Kidney (tissue), 22 donors: Measurements from ENCODE around the gene SEC24A. TPM values are rescaled to one million over a fixed set of nuclear protein-coding genes. Genes with fewer than 3 reads are reported as not detected.
"Not testable (repeated sequence)": the region's sequence is repeated elsewhere in the genome, so short reads cannot be mapped to it uniquely, and the experiment has no call there.

Source experiments
- DNase-seq, 5 donors: peaks; one replicate each; pipeline ENCODE4 v3.0.0-alpha.2; 2013 to 2020
- FAIRE-seq: peaks from 2 replicates; lab custom pipeline; 2012; peaks lifted over from hg19 to GRCh38; lab: Jason Lieb, UNC
- H3K27ac ChIP-seq, 2 donors: one replicate each; pipeline ENCODE4 v1.7.0; 2013; ENCODE audit warnings: low read depth in 2 of 2, low read length in 2 of 2, inconsistent platforms in 1 of 2
- H3K27me3 ChIP-seq: one replicate; pipeline ENCODE4 v1.7.1; 2013; ENCODE audit warnings: low read length, inconsistent platforms; ENCODE audit not compliant: control insufficient read depth, insufficient read depth
- H3K36me3 ChIP-seq, 3 donors: one replicate each; pipeline versions ENCODE4 v1.7.0 to v1.7.1; 2013; ENCODE audit warnings: low read length in 3 of 3, control low read depth in 1 of 3, inconsistent platforms in 1 of 3; ENCODE audit not compliant: insufficient read depth in 3 of 3, control insufficient read depth in 2 of 3
- H3K4me1 ChIP-seq, 3 donors: one replicate each; pipeline versions ENCODE4 v1.7.0 to v1.7.1; 2013; ENCODE audit warnings: low read length in 3 of 3, inconsistent platforms in 1 of 3, low read depth in 1 of 3; ENCODE audit not compliant: control insufficient read depth in 2 of 3, insufficient read depth in 2 of 3
- H3K4me3 ChIP-seq, 3 donors: one replicate each; pipeline versions ENCODE4 v1.7.0 to v1.8.1; 2013; ENCODE audit warnings: low read length in 3 of 3, control low read depth in 1 of 3, inconsistent platforms in 1 of 3
- H3K9ac ChIP-seq, 3 donors: one replicate each; pipeline versions ENCODE4 v1.7.0 to v1.7.1; 2013; ENCODE audit warnings: low read length in 3 of 3, control low read depth in 1 of 3, inconsistent platforms in 1 of 3
- H3K9me3 ChIP-seq, 3 donors: one replicate each; pipeline versions ENCODE4 v1.7.0 to v1.7.1; 2013; ENCODE audit warnings: low read length in 3 of 3, control low read depth in 1 of 3, inconsistent platforms in 1 of 3; ENCODE audit not compliant: control insufficient read depth in 2 of 3, insufficient read depth in 1 of 3
- CTCF ChIP-seq: IDR thresholded peaks from 3 replicates; pipeline ENCODE4 v1.5.1; 2012; ENCODE audit warnings: mild to moderate bottlenecking, moderate library complexity, borderline replicate concordance; ENCODE audit not compliant: insufficient read depth; ENCODE audit errors: extremely low read depth
- intact Hi-C: fragments of 100-400 bp; cut with DNase I; formaldehyde crosslinking; loops from one replicate; pipeline ENCODE4 v1.11.1; 2022
- long read RNA-seq, 10 donors: library from polyadenylated mRNA in 1 of 10; unstranded in 1 of 10; transcript quantifications; one replicate each; pipeline ENCODE4 v2.0.0 and lab custom pipeline, GENCODE V29; 2021 to 2026
- polyA plus RNA-seq: library from polyadenylated mRNA; stranded (reverse); fragments of 350-450 nt; fragmentation: Illumina TruSeq; extraction: RNeasy Lipid Tissue Mini Kit (QIAGEN cat#74804); gene quantifications from one replicate; pipeline ENCODE4 v1.2.3, GENCODE V29; 2014; ENCODE audit warnings: low read depth, low replicate concordance; ENCODE audit not compliant: insufficient read depth
- total RNA-seq: library from RNA; stranded (reverse); fragmentation: NEBNext Ultra II Directional; extraction: Animal tissue kit (Norgen Biotek cat#: 25700); gene quantifications from one replicate; pipeline ENCODE4 v1.2.1, GENCODE V29; 2021
- donor health status: control.
- donor health status: control.
- donor health status: control.
- donor health status: control.
- donor health status: control.
- donor health status: DM: yes; HTN: yes; CAD: no.
- donor health status: Normal renal cell carcinoma (clear cell type).

Gene SEC24A
- total RNA-seq: 21.2 TPM
- 2.8 TPM for polyA plus RNA-seq
- long read RNA-seq, donor 1, full-length matches to known transcripts: 1 of 1 reads
- long read RNA-seq, donor 1, partial matches to known transcripts: 0 of 1 reads
- long read RNA-seq, donor 1, other reads (novel, unspliced or antisense): 0 of 1 reads
- long read RNA-seq, donor 2, full-length matches to known transcripts: 1 of 1 reads
- long read RNA-seq, donor 2, partial matches to known transcripts: 0 of 1 reads
- long read RNA-seq, donor 2, other reads (novel, unspliced or antisense): 0 of 1 reads
- long read RNA-seq, donor 3, full-length matches to known transcripts: 3 of 3 reads
- long read RNA-seq, donor 3, partial matches to known transcripts: 0 of 3 reads
- long read RNA-seq, donor 3, other reads (novel, unspliced or antisense): 0 of 3 reads
- long read RNA-seq, donor 4, full-length matches to known transcripts: 2 of 2 reads
- long read RNA-seq, donor 4, partial matches to known transcripts: 0 of 2 reads
- long read RNA-seq, donor 4, other reads (novel, unspliced or antisense): 0 of 2 reads
- long read RNA-seq, donor 5: 0 reads
- long read RNA-seq, donor 6: 0 reads
- long read RNA-seq, donor 7, full-length matches to known transcripts: 3 of 13 reads
- long read RNA-seq, donor 7, partial matches to known transcripts: 3 of 13 reads
- long read RNA-seq, donor 7, other reads (novel, unspliced or antisense): 7 of 13 reads
- long read RNA-seq, donor 8, full-length matches to known transcripts: 2 of 2 reads
- long read RNA-seq, donor 8, partial matches to known transcripts: 0 of 2 reads
- long read RNA-seq, donor 8, other reads (novel, unspliced or antisense): 0 of 2 reads
- long read RNA-seq, donor 9, full-length matches to known transcripts: 1 of 1 reads
- long read RNA-seq, donor 9, partial matches to known transcripts: 0 of 1 reads
- long read RNA-seq, donor 9, other reads (novel, unspliced or antisense): 0 of 1 reads
- long read RNA-seq, donor 10: 0 reads

DNA sequence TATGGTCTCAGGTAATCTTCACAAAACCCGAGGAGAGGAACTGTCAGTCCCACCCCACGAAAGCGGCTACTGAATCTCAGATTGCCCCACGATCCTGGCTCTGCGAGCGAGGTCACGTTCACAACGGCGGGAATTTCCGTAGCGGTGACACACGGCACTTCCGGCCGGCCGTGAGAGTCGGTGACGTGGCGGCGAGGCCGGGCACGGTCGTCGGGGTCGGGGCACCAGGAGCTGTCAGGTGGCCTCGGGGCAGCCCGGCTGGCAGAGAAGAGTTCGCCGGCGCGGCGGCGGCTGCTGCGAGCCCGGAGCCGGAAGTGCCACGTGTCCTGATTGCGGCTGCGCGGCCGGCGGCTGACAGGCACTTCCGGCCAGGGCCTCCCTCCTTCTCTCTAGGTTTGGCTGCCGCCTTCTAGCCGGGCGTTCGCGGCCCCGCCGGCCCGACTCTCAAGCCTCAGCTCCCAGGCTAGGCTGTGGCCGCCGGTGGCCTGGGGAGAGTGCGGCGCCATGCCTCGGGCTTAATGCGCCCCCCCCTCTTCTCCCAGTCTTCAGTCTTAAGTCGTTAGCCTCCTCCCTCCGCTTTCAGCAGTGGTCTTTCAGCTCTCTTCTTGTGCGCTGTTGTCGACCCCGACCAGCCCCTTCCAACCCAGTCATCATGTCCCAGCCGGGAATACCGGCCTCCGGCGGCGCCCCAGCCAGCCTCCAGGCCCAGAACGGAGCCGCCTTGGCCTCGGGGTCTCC is at the start of gene SEC24A:
SEC24A (plus strand) TSS at position 361 of the 738 bp plus-strand sequence; CDS start at position 653, 292 bp downstream.
- no peak for FAIRE-seq
- H3K36me3 ChIP-seq: no peaks in the 10 kb centered on the region
- H3K4me3 ChIP-seq: peak within 1 kb of the TSS; percentile 98 to 100 (median 99)
- H3K9me3 ChIP-seq: no peaks in the 10 kb centered on the region
- H3K9ac ChIP-seq: peak within 1 kb of the TSS; percentile 93 to 100 (median 96)
- peak; percentile 84 to 96 (median 91) for DNase-seq
- no peaks in the 10 kb centered on the region for H3K27me3 ChIP-seq
- no peak for TF ChIP-seq CTCF
- H3K4me1 ChIP-seq: peaks cover 0 to 4% (median 4%) of the 10 kb centered on the region in 3 donors
- intact Hi-C loops: no loop called here
- peak within 1 kb of the TSS; percentile 97 to 98 for H3K27ac ChIP-seq

- DNase-seq, H3K9me3 ChIP-seq, FAIRE-seq, intact Hi-C loops, H3K4me3 ChIP-seq, H3K27me3 ChIP-seq, H3K9ac ChIP-seq, H3K4me1 ChIP-seq, H3K27ac ChIP-seq: not testable (repeated sequence)
- H3K36me3 ChIP-seq: peaks cover 0 to 12% (median 5%) of the 10 kb centered on the region in 3 donors
Observed at GRCh38 chr5:134599820-134600219, 48.8 kb upstream of the SEC24A start.

DNA sequence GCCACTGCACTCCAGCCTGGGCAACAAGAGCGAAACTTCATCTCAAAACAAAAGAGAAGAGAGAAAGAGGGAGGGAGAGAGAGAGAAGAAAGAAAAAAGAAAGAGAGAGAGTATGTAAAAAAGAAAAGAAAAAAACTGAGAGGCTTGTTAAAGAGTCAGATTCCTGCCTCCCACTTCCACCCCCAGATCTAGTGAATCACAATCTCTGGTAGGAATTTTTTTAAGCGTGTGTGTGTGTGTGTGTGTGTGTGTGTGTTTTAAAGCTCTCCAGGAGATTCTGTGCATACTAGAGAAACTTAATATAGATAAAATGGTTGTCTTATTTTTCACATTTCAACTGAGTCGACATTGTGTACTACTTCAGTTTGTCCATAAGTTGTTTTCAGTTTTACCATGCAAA is 48.0 kb upstream of the SEC24A start:
- Histone ChIP-seq H3K36me3 (peaks cover 0 to 17% (median 9%) of the 10 kb centered on the region in 3 donors), H3K4me1 (no peaks in the 10 kb centered on the region), H3K4me3 (no peak overlapping the region), H3K27ac (no peak overlapping the region), H3K27me3 (no peaks in the 10 kb centered on the region), H3K9ac (no peak overlapping the region), H3K9me3 (no peaks in the 10 kb centered on the region)
- no peak for TF ChIP-seq CTCF
- no peak for DNase-seq
- intact Hi-C loops: no loop called here
- no peak for FAIRE-seq
